ENCODE data around the gene ADCY4. TPM values are rescaled to one million over a fixed set of nuclear protein-coding genes. Genes with fewer than 3 reads are reported as not detected.

ADCY4 gene
- total RNA-seq, 1 experiment from 2014 or later: 0.86 TPM

- intact Hi-C loops (cut with micrococcal nuclease): loop anchor here (1.0 to 10.0 kb wide), 6 partner anchors 54 to 313 kb away; partner anchors contain the start of genes DHRS4L2 and MDP1
Measured at GRCh38 chr14:24297190-24297964, 37.5 kb downstream of the ADCY4 start.

More at GRCh38 chr14:24297190-24297964, 37.5 kb downstream of the ADCY4 start:
- DNase-seq (ENCODE audit: low read depth, low spot score): no peak
- H3K36me3 ChIP-seq (ENCODE audit: control insufficient read depth in 1 of 2, insufficient read depth in 2 of 2, low read length in 2 of 2): peaks cover 20 to 21% of the 10 kb centered on the region in 2 experiments
- H3K9me3 ChIP-seq (ENCODE audit: control insufficient read depth in 1 of 2, insufficient read depth in 1 of 2, low read depth in 1 of 2, low read length in 2 of 2): no peaks in the 10 kb centered on the region
- CTCF ChIA-PET: interaction anchor here (0.6 to 4.7 kb wide), 22 partner anchors 11 to 283 kb away, joined by 3 to 71 read pairs (median 4); partner anchors contain the start of genes CHMP4A, CIDEB, DCAF11 and IRF9
- no peaks in the 10 kb centered on the region for H3K9me2 ChIP-seq (ENCODE audit: insufficient read depth)
- peaks cover 17 to 31% of the 10 kb centered on the region in 2 experiments for H3K4me1 ChIP-seq (ENCODE audit: control insufficient read depth in 1 of 2, insufficient read depth in 2 of 2, low read length in 2 of 2)
- TF ChIP-seq RAD21 (IDR thresholded peaks at IDR 0.05; ENCODE audit: low read depth) (peak; percentile 52; the same call in 1 of the 2 replicates), CTCF (IDR thresholded peaks at IDR 0.05 in 2 of 3, conservative IDR thresholded peaks at IDR 0.05 in 1 of 3; ENCODE audit: borderline replicate concordance in 1 of 3, insufficient read depth in 1 of 3, low read depth in 2 of 3, low read length in 2 of 3) (peak; percentile 55 to 65 (median 62); a peak in 5 of 6 replicates), ATF3 (IDR thresholded peaks at IDR 0.05) (no peak)
- ATAC-seq: peak; percentile 50
- H3K4me2 ChIP-seq (ENCODE audit: low read length): peak overlapping the region; percentile 6
- POLR2A ChIA-PET: interaction anchor here (1.0 to 3.7 kb wide), 4 partner anchors 26 to 251 kb away, joined by 3 to 30 read pairs (median 6); partner anchors contain the start of genes RABGGTA and TINF2
- peak overlapping the region; percentile 12; the same call in 1 of the 2 replicates for H3K27ac ChIP-seq (ENCODE audit: low read depth, low read length)
- H3K79me2 ChIP-seq (ENCODE audit: insufficient read depth, low read length): peaks cover 28% of the 10 kb centered on the region
- no peak overlapping the region for H3K9ac ChIP-seq (ENCODE audit: low read length)
- no TSS peak for BruUV-seq (replicated peaks)
- H4K20me1 ChIP-seq (ENCODE audit: insufficient read depth): no peaks in the 10 kb centered on the region
- RAD21 ChIA-PET (ENCODE audit: low non-redundant PET in 1 of 2, low total read pairs in 2 of 2, uncharacterized antibody in 2 of 2, unreplicated experiment in 2 of 2): interaction anchor here (0.6 to 1.6 kb wide), 4 partner anchors 24 to 55 kb away, joined by 3 to 7 read pairs (median 6); partner anchors contain the start of gene TINF2 (in 2 of the 2)
- no peak overlapping the region for H3K4me3 ChIP-seq (replicated peaks in 1 of 2; ENCODE audit: low read depth in 1 of 2, low read length in 2 of 2)
- H2AFZ ChIP-seq (ENCODE audit: low read depth, low read length, poor library complexity, severe bottlenecking): no peak overlapping the region
- H3K27me3 ChIP-seq (ENCODE audit: insufficient read depth, low read length): no peaks in the 10 kb centered on the region
